Stimulated activated CD4-positive, alpha-beta T cell treated with anti-CD3 and anti-CD28 coated beads, TNF-alpha, amount 100 ng/mL, for 1 hour (primary cell): Measurements from ENCODE around the gene MYH10.

Experiments
- DNase-seq, 3 donors: peaks; one replicate each; pipeline ENCODE4 v3.0.0-alpha.2; 2020; ENCODE audit warnings: low read depth in 3 of 3, low spot score in 1 of 3

Gene MYH10

GRCh38 chr17:8610558-8610957 is 20.0 kb downstream of the MYH10 start:
- DNase-seq, result no peak

- DNase-seq, result no peak
Measured at GRCh38 chr17:8609910-8610309, 20.6 kb downstream of the MYH10 start.

GRCh38 chr17:8608001-8608400 is 22.5 kb downstream of the MYH10 start:
- no peak for DNase-seq

GRCh38 chr17:8606401-8606800 is 24.1 kb downstream of the MYH10 start:
- DNase-seq, result no peak

- no peak for DNase-seq
Measured at GRCh38 chr17:8602679-8603078, 27.8 kb downstream of the MYH10 start.

GRCh38 chr17:8599351-8600011 is 31.0 kb downstream of the MYH10 start:
- no peak for DNase-seq

- DNase-seq, result no peak
Measured at GRCh38 chr17:8598913-8599312, 31.6 kb downstream of the MYH10 start.

GRCh38 chr17:8593830-8594229 is 36.7 kb downstream of the MYH10 start:
- no peak for DNase-seq

GRCh38 chr17:8593276-8593675 is 37.2 kb downstream of the MYH10 start:
- DNase-seq, result no peak

- no peak for DNase-seq
Measured at GRCh38 chr17:8588877-8589554, 41.5 kb downstream of the MYH10 start.

- no peak for DNase-seq
Measured at GRCh38 chr17:8586766-8587165, 43.8 kb downstream of the MYH10 start.

- no peak for DNase-seq
Measured at GRCh38 chr17:8585911-8586310, 44.6 kb downstream of the MYH10 start.

GRCh38 chr17:8583954-8584353 is 46.6 kb downstream of the MYH10 start:
- DNase-seq, result no peak

- DNase-seq, result no peak
Measured at GRCh38 chr17:8580952-8581658, 49.4 kb downstream of the MYH10 start.

- DNase-seq, result no peak
Measured at GRCh38 chr17:8577868-8578267, 52.7 kb downstream of the MYH10 start.

GRCh38 chr17:8576559-8577294 is 53.8 kb downstream of the MYH10 start:
- DNase-seq, result no peak

GRCh38 chr17:8574687-8575086 is 55.8 kb downstream of the MYH10 start:
- no peak for DNase-seq

GRCh38 chr17:8572764-8573163 is 57.8 kb downstream of the MYH10 start:
- DNase-seq, result no peak

- no peak for DNase-seq
Measured at GRCh38 chr17:8563981-8564602, 66.4 kb downstream of the MYH10 start.

- DNase-seq, result no peak
Measured at GRCh38 chr17:8563024-8563776, 67.3 kb downstream of the MYH10 start.
